AG04450 (cell line): ENCODE results near the gene FIZ1. TPM values are rescaled to one million over a fixed set of nuclear protein-coding genes. Genes with fewer than 3 reads are reported as not detected.

Experiments
- CTCF ChIA-PET: fragments of 300-600, 350-600 bp; formaldehyde crosslinking; extraction: SDS; loops from one replicate; lab custom pipeline; 2022; ENCODE audit warnings: antibody characterized with exemption, inconsistent platforms; lab: Charles Lee
- POLR2A ChIA-PET: fragments of 350-600 bp; formaldehyde crosslinking; extraction: SDS; loops from one replicate; lab custom pipeline; 2021; ENCODE audit warnings: antibody characterized with exemption, inconsistent platforms; lab: Yijun Ruan, JAX
- DNase-seq: peaks from one replicate; pipeline ENCODE4 v3.0.0-alpha.2; 2011; ENCODE audit warnings: low read depth, low spot score
- H3K27ac ChIP-seq: one replicate; pipeline ENCODE4 v1.5.1; 2012; ENCODE audit warnings: low read depth, low read length, control low read depth
- H3K27me3 ChIP-seq: one replicate; pipeline ENCODE4 v1.6.0; 2012; ENCODE audit warnings: low read length; ENCODE audit not compliant: control insufficient read depth, insufficient read depth
- H3K4me3 ChIP-seq: 2 replicates; pipeline ENCODE4 v1.5.1; 2011; ENCODE audit warnings: mild to moderate bottlenecking, low read depth, low read length, control low read depth
- H3K9me3 ChIP-seq: 2 replicates; pipeline ENCODE4 v1.5.1; 2012; ENCODE audit warnings: low read length; ENCODE audit not compliant: control insufficient read depth, insufficient read depth
- CTCF ChIP-seq: IDR thresholded peaks from 2 replicates; pipeline ENCODE4 v1.5.1; 2011; ENCODE audit warnings: low read depth, low read length, control low read depth, inconsistent platforms
- polyA plus RNA-seq: library from polyadenylated mRNA; depleted of rRNA; stranded (reverse); fragments of >200 nt; gene quantifications from 2 replicates; pipeline ENCODE4 v1.2.3, GENCODE V29; 2011

The FIZ1 gene
- polyA plus RNA-seq, 1 experiment: 3.7 TPM

GRCh38 chr19:55623561-55623960, 24.2 kb upstream of the FIZ1 start:
- H3K27me3 ChIP-seq: no peaks in the 10 kb centered on the region
- CTCF ChIA-PET: interaction anchor here (0.8 to 3.2 kb wide), 5 partner anchors 9 to 483 kb away, joined by 3 to 17 read pairs (median 12); no protein-coding TSS in a partner anchor
- H3K27ac ChIP-seq: no peak overlapping the region
- H3K9me3 ChIP-seq: no peaks in the 10 kb centered on the region; the same call in 1 of the 2 replicates
- DNase-seq: no peak
- TF ChIP-seq CTCF: no peak
- H3K4me3 ChIP-seq: peak overlapping the region; percentile 36; the same call in 1 of the 2 replicates
- POLR2A ChIA-PET: interaction anchor here (1.2 to 1.3 kb wide), 2 partner anchors 10 to 31 kb away, joined by 3 read pairs; partner anchors contain the start of gene U2AF2

GRCh38 chr19:55623130-55623529, 23.8 kb upstream of the FIZ1 start:
- H3K27ac ChIP-seq: no peak overlapping the region
- TF ChIP-seq CTCF: no peak
- POLR2A ChIA-PET: no interaction called here
- no peaks in the 10 kb centered on the region; the same call in 1 of the 2 replicates for H3K9me3 ChIP-seq
- CTCF ChIA-PET: interaction anchor here (1.5 to 3.2 kb wide), 4 partner anchors 10 to 483 kb away, joined by 3 to 17 read pairs (median 13); no protein-coding TSS in a partner anchor
- H3K4me3 ChIP-seq: no peak overlapping the region
- H3K27me3 ChIP-seq: no peaks in the 10 kb centered on the region
- no peak for DNase-seq

GRCh38 chr19:55622242-55622969, 23.1 kb upstream of the FIZ1 start:
- Histone ChIP-seq H3K27ac (no peak overlapping the region), H3K4me3 (no peak overlapping the region), H3K27me3 (no peaks in the 10 kb centered on the region), H3K9me3 (no peaks in the 10 kb centered on the region; the same call in 1 of the 2 replicates)
- ChIA-PET CTCF (interaction anchor here (2.7 to 3.2 kb wide), 2 partner anchors 11 to 16 kb away, joined by 14 to 17 read pairs; no protein-coding TSS in a partner anchor), POLR2A (no interaction called here)
- no peak for TF ChIP-seq CTCF
- DNase-seq: no peak

GRCh38 chr19:55621673-55622231, 22.4 kb upstream of the FIZ1 start:
- no peak overlapping the region for H3K4me3 ChIP-seq
- CTCF ChIA-PET: no interaction called here
- H3K9me3 ChIP-seq: no peaks in the 10 kb centered on the region; the same call in 1 of the 2 replicates
- TF ChIP-seq CTCF: no peak
- no peak for DNase-seq
- no peaks in the 10 kb centered on the region for H3K27me3 ChIP-seq
- POLR2A ChIA-PET: no interaction called here
- H3K27ac ChIP-seq: no peak overlapping the region

- DNase-seq: no peak
- ChIA-PET CTCF (interaction anchor here (1.2 to 1.3 kb wide), 2 partner anchors 105 to 154 kb away, joined by 3 to 5 read pairs; no protein-coding TSS in a partner anchor), POLR2A (interaction anchor here (1.3 kb wide), 1 partner anchor 22 kb away, joined by 6 read pairs; the partner anchor contains the start of gene FIZ1)
Measured at GRCh38 chr19:55621205-55621672, 21.9 kb upstream of the FIZ1 start.

More at GRCh38 chr19:55621205-55621672, 21.9 kb upstream of the FIZ1 start:
- no peak for TF ChIP-seq CTCF
- Histone ChIP-seq H3K27me3 (no peaks in the 10 kb centered on the region), H3K27ac (no peak overlapping the region), H3K4me3 (no peak overlapping the region), H3K9me3 (peaks cover 4% of the 10 kb centered on the region; the same call in 1 of the 2 replicates)
